SK-N-MC (cell line): Measurements from ENCODE around the gene HNRNPCL4.
"Not testable (repeated sequence)": the region's sequence is repeated elsewhere in the genome, so short reads cannot be mapped to it uniquely, and the experiment has no call there.

Source experiments
- EZH2 ChIP-seq: fragments of 200-600 bp; sonication (generic); IDR thresholded peaks from one replicate; pipeline ENCODE4 v1.6.1; 2017; ENCODE audit warnings: antibody characterized with exemption
- FOXP2 ChIP-seq: optimal IDR thresholded peaks from 2 replicates; pipeline ENCODE3; 2011; ENCODE audit warnings: mild to moderate bottlenecking, moderate library complexity; ENCODE audit not compliant: insufficient read depth; ENCODE audit errors: extremely low read length, control extremely low read depth
- POLR2AphosphoS5 ChIP-seq: IDR thresholded peaks from 2 replicates; pipeline ENCODE4 v1.6.1; 2012; ENCODE audit warnings: mild to moderate bottlenecking, low read depth, low read length, borderline replicate concordance

DNA sequence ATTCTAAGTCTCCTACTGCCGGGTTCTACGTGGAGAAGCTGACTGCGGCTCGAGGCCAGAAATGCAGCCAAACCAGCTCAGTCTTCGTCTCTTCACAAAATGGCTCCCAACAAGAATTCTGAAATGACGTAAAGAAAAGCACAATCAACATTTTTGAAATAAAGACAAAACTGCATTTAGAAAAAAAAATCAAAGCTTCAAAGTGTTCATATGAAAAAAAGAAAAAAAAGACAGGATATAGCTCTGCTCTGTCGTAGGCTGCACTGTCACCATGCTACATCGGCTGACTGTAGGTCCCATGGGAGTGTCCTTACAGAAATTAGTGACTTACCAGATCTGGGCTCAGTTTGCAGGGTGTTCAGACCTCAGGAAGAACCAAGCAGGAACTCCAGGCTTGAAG lies at the start of gene HNRNPCL4:
- TF ChIP-seq POLR2AphosphoS5, EZH2, FOXP2: not testable (repeated sequence)
